AG09309 (cell line): Measurements from ENCODE around the gene RBBP5.

Experiments used
- DNase-seq: peaks from one replicate; pipeline ENCODE4 v3.0.0-alpha.2; 2010; ENCODE audit warnings: low read depth
- H3K4me3 ChIP-seq: 2 replicates; pipeline ENCODE4 v1.5.1; 2011; ENCODE audit warnings: mild to moderate bottlenecking, low read depth, low read length, moderate library complexity; ENCODE audit not compliant: control insufficient read depth
- CTCF ChIP-seq: IDR thresholded peaks from 2 replicates; pipeline ENCODE4 v1.5.1; 2011; ENCODE audit warnings: mild to moderate bottlenecking, low read depth, low read length, inconsistent platforms; ENCODE audit not compliant: insufficient read depth, control insufficient read depth; ENCODE audit errors: missing control alignments

RBBP5 gene

GRCh38 chr1:205062319-205062718 lies 59.5 kb downstream of the RBBP5 start:
- DNase-seq: no peak
- H3K4me3 ChIP-seq: no peak overlapping the region
- no peak for TF ChIP-seq CTCF

GRCh38 chr1:205061665-205062069 lies 60.1 kb downstream of the RBBP5 start:
- peak; percentile 90 for TF ChIP-seq CTCF
- DNase-seq: peak; percentile 14
- no peak overlapping the region for H3K4me3 ChIP-seq

- no peak overlapping the region for H3K4me3 ChIP-seq
- DNase-seq: no peak
- no peak for TF ChIP-seq CTCF
These were observed 60.6 kb downstream of the RBBP5 start for GRCh38 chr1:205061227-205061626.

GRCh38 chr1:205060746-205061145 lies 61.0 kb downstream of the RBBP5 start:
- H3K4me3 ChIP-seq: no peak overlapping the region
- no peak for TF ChIP-seq CTCF
- no peak for DNase-seq

GRCh38 chr1:205059660-205060059 lies 62.1 kb downstream of the RBBP5 start:
- no peak overlapping the region for H3K4me3 ChIP-seq
- TF ChIP-seq CTCF: no peak
- DNase-seq: no peak

GRCh38 chr1:205058853-205059252 lies 62.9 kb downstream of the RBBP5 start:
- DNase-seq: no peak
- no peak for TF ChIP-seq CTCF
- H3K4me3 ChIP-seq: no peak overlapping the region

GRCh38 chr1:205057808-205058575 lies 63.8 kb downstream of the RBBP5 start:
- H3K4me3 ChIP-seq: no peak overlapping the region
- no peak for DNase-seq
- TF ChIP-seq CTCF: no peak
